Kidney capillary endothelial cell (primary cell): Measurements from ENCODE around the gene MSMO1.
"Not testable (repeated sequence)": the region's sequence is repeated elsewhere in the genome, so short reads cannot be mapped to it uniquely, and the experiment has no call there.

Experiments
- DNase-seq: peaks from one replicate; pipeline ENCODE4 v3.0.0-alpha.2; 2018; ENCODE audit warnings: low spot score

The MSMO1 gene

DNA sequence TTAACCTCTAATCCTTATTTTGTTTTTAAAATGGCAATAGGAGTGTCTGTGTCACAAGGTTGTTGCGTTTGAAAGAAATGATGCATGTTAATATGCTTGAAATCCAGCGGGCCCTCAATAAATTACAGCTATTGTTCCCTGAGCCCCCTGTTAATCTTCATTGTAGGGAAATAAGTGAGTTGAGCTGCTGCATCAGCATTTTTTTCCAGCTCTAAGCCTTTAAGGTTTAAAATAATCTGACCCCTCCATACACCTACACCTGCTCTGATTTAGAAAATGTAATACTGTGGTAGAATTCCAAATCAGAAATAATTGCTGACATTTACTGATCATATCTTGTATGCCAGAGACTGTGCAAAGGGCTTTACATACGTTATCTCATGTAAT, 2.6 kb upstream of the MSMO1 start:
- DNase-seq: no peak

DNA sequence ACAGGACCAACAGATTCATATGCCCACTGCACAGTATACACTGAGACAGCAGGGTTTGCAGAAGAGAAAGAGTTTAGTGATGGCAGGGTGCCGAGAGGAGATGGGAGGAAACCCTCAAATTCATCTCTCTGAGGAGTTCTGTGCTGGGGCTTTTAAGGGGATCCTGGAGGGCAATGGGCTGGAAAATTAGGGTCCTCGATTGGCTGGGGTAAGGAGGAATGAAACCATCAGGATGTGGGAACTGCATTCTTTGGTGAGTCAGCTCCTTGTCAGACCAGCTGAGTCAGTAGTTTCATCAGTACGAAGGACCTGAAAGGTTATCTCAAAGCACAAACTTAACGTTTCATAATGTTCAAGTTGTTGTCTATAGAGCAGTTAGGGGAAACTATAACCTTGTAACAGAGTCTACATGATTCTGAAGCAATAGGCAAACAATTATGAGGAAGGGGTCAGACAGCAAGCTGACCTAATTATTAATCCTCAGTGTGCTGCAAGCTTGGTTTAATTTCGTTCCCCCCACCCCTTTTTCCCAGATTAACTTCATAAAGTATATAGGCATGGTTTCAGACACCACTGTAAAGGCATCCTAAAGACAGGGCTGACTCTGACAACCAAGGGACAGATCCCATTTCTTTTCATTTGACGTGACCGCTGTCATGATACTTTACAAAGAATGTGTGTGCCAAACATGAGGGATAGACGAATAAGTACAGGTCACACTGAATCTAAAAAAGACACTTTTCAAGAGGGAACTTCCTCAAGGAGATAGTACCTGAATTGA, 1.5 kb upstream of the MSMO1 start:
- peak; percentile 57 for DNase-seq

DNA sequence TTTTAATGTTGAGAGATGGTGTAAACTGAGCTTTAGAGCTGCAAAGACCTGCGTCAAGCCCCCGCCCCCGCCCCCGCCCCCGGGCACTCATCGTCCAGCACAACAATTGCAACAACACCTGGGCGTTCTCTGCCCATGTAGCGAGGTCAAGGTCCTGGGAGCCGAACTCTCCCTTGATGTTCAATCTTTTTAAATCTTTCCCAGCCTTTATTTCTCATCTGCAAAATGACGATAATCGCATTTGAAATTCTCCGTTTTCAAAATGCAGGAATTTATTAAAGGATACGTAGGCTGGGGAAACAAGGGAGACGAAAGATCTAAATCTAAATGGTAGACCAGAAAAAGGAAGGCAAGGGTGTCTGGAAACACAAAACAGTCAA, 648 bp upstream of the MSMO1 start:
- DNase-seq: no peak

DNA sequence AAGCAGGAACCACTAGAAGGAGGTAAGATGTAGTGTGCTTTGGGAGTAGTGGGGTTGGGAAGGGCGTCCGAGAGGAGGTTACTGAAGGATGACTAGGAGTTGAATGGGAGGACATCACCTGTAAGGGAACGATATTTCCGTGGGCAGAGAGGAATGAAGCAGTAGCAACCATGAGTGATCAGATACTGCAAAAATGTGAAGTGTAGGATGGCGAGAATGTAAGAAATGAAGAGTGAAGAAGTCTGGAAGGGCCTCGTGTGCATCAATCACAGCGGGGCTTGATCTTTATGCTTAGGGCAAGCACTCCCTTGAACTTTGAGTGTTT, 594 bp downstream of the MSMO1 start:
- no peak for DNase-seq

DNA sequence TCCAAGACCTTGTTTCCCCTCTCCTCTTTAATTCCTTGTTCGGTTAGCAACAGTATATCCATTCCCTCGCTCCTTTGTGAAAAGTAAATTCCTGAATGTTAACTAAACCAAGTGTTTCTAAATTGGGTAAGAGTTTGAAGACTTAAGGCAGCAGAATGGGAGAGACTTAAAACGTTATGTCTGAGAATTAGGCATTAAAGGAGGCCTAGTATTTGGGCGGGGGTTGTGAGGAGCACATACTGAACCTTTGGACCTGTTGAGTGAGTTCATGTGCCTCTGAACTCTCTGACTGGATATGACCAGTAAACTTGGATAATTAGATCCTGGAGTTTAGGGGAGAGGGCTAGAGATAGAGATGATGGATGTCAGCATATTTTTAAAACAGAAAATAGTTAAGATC, 1.2 kb downstream of the MSMO1 start:
- DNase-seq: no peak

DNA sequence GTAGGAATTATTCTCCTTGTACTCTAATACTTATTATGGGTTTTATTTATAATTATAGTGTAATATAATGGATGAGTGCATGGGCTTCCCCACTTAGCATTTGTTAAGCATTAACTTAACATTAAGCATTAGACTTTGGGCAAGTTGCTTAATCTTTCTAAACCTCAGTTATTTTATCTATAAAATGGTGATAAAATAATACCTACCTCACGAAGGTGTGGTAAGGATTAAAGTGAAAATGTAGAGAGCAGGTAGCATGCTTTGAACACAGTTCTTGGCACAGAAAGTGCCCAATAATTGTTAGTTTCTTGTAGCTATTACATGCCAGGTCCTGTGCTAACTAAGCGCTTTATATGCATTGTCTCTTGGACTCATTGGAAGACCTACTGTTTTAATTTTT, 2.6 kb downstream of the MSMO1 start:
- DNase-seq: no peak

DNA sequence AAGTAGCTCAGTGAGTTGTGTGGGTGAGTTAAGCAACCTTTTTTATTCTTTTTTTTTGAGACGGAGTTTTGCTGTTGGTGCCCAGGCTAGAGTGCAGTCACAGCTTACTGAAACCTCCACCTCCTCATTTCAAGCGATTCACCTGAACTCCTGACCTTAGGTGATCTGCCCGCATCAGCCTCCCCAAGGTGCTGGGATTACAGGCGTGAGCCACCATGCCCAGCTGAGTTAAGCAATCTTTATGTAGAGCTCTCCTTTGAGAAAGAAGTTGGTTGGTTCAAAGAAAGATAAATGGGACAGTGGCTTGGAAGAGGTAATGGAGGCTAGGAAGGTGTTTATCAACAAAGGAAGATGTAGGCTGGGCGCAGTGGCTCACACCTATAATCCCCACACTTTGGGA, 3.2 kb downstream of the MSMO1 start:
- no peak for DNase-seq

DNA sequence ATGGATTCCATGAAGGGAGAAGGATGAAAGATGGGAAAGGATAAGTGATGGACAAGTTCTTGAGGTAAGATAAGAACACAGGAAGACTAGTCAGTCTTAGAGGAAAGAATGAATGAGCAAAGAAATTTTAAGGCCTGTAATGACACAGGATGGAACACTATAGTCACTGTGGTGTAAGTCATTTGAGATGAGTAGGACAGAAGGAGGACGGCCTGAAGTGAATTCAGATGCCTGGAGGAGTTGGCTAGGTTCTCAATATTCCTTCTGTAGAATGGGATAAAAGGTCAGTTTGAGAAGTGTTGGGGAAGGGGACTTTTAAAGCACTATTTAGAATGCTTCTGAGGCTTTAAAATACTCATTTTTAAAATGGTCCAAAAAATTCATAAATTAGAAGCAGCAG, 3.9 kb downstream of the MSMO1 start:
- DNase-seq: no peak

DNA sequence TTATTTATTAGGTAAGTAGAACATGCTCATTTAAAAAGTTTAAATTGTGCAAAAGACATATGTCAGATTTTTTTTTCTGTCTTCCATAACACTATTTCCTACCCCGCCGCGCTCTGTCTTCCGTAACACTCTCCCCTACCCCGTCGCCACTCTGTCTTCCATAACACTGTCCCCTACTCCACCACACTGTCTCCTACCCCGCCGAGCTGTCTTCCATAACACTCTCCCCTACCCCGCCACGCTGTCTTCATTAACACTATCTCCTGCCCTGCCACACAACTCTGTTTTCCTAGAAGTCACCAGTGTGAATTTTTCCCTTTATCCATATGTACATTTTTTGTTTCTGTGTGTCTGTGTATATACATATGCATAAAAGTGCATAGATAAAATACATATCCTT, 4.4 kb downstream of the MSMO1 start:
- DNase-seq: no peak

DNA sequence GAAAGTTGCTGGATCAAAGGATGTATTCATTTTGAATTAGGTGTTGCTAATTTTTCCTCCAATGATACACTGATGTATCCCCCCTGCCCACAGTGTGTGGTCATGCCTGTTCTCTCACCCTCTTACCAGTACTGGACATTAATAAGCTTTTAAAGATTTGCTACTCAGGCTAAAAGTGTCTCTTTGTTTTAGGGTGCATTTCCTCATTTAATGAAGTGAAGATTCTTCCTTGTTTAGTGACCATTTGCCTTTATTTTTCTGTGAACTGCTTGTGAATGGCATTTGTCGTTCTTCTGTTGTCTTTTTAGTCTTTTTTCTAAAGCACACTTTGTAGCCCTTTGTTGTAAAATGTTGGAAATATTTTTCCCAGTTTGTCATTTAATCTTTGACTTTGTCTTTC, 5.0 kb downstream of the MSMO1 start:
- no peak for DNase-seq

DNA sequence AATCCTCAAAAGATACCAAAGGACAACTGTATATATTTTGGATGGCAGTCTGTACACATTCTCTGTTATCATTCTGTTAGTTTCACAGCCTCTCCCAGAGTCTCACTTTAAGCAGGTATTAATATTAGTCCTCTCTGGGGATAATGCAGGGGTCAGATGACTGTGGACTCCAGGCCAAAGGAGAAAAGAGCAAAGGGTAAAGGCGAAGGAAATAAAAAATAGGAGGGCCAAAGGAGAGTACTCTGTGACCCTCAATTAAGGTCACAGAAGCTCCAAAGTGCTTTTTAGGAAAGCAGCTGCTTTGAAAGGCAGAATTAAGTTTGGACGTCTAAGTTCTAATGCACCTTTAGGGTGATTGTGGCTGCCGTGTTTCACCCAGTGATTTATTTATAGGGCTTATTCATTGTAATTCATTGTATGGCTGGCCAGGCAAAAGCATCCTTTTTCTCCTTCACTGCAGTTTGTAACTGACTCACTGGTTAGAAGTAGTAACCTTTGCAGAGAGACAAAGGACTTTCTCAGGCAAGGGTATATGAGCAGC, 7.8 kb downstream of the MSMO1 start:
- no peak for DNase-seq

DNA sequence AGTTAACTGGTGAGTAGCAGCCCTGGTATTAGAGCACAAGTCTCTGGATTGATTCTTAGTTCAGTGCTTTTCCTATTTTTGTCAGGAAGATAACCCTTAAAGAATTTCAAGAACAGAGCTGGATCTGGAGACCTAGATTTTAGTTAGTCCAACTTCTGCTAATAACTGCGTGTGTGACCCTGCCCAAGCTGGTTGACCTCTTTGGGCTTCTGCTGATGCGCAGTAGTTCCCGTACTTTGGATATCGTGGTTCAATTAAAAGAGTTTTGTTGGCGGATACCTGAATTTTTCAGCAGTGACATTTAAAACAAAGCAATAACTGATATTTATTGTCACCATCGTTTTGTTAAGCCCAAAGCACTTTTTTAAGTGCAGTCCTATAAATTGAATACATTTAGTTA, 9.3 kb downstream of the MSMO1 start:
- no peak for DNase-seq

DNA sequence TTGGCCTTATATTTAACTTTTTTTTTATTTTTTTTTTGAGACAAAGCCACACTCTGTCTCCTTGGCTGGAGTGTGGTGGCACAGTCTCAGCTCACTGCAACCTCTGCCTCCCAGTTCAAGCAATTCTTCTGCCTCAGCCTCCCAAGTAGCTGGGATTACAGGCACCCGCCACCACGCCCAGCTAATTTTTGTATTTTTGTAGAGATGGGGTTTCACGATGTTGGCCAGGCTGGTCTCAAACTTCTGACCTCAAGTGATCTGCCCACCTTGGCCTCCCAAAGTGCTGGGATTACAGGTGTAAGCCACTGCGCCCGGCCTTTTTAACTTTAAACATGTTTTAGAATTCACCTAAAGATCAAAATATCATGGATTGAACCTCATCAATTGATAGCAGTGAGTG, 14.9 kb downstream of the MSMO1 start:
- not testable (repeated sequence) for DNase-seq

DNA sequence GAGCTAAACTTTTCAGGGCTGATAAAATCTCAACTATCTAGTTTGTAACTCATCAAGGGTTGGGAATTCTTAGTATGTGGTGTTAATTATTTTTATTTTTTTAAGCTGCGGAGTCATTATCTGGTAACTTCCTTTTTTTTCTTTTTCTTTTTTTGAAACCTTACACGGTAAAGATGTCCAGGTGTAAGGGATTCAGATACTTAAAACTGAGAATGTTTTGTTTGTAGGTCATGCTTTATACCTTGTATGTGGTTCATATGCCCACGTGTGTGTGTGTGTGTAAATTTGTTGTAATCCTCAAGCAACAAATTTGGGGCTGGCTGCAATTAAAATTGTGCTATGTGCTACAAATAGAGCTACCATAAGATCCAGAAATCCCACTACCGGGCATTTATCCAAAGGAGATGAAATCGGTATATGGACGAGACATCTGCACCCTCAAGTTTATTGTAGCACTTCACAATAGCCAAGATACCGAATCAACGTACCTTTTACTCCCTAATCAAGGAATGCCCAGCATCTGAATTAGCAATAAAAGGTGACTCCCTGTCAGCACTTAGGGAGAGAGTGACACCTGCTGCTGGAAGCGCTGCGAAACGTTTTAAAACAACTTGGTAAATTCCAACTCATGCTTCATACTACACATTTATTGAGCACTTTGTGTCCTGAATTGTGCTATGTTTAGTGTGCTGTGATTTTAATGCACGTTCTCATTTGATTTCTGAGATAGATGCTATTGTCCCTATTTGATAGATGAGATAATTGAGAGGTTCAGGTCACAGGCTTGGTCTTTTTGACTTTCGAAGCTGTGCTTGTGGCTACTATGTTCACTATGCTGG, 16.1 kb downstream of the MSMO1 start:
- DNase-seq: no peak

DNA sequence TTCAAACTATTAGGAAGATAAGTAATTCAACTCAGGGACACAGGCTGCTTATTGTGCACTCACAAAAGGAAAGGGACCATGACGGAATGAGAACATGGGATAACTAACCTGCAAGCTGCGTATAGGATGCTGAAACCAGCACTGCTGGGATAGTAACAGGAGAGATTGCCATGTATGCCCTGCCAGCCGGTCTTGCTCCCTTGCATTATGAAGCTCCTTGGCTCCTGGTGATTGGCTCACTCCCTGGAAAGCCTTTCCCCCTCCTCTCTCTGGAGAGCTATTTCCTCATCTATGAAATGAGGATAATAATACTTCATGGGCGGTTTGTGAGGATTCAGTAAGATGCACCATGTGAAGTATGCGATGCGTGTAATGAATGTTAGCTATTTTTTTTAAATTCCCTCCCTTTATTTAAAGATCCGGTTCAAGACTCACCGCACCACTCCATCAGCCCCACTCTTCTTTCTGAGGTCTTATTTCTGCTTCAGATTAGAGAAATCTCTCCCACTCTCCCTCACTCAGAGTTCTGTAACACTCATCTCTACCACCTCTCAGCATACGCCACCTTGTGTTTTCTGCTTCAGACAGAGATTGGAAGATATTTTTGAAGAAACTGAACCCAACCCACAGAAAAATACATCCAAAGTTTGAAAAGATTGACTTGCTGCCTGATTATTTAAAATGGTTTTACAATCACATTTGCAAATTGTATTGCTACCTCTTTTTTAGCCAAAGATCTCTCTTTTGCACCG, 18.4 kb downstream of the MSMO1 start:
- no peak for DNase-seq

DNA sequence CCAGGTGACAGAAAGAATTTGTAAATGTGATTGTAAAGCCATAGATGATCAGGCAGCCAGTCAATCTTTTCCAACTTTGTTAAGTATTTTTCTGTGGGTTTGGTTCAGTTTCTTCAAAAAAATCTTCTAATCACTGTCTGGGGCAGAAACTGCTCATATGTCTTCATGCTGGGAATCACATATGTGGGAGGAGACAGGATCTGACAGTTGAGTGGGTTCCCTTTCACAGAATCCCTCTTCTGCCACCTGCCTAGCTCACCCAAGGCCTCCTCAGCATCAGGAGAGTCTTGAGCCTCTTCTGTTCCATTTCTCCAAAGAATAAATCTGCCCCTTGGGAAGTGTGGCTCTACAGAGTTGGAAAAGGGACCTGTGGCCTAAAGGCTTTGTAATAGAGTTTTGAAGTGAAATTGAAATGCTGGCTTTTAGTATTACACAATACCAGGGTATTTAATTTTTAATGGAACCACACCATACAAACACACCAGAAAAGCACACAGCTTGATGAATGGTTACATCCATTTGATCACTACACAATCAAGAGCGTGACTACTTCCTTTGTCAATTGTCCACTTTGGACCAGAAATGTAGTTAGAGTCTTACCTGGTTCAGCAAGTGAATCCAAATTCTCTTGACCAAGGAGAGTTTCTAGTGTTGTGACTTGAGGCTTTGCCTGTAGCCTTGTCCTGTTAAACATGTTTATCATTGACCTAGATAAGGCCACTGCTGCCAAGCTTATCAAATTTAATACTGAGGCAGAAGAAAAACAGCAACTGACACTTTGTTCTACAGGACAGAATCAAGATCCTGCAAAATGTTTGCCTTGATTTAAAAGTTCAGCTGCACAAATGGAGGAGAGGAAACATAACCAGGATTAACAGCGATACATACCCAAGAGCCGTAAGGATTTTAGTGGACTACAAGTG, 20.4 kb downstream of the MSMO1 start:
- no peak for DNase-seq

DNA sequence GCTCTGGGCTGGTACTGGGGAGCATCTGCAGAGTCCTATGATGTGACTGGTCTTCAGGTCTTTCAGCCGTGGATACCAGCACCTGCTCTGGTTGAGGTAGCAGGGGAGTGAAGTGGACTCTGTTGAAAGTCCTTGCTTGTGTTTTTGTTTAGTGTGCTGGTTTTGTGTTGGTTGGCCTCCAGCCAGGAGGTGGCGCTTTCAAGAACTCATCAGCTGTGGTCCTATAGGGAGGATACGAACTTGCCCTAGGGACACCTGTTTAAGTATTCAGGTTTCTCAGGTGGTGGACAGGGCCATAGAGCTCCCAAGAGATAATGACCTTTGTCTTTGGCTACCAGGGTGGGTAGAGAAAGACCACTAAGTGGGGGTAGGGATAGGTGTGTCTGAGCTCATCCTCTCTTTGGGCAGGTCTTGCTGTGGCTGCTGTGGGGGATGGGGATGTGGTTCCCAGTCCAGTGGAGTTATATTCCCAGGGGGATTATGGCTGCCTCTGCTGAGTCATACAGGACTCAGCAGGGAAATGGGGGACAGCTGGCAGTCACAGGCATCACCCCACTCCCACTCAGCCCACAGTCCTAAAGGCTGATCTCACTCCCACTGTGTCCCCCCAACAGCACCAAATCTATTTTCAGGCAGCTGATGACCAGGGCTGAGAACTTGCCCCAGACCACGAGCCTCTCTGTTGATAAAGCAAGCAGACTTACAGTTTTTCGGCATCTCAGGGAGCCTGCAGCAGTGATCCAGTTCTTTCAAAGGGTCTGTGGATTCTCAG, 24.1 kb downstream of the MSMO1 start:
- DNase-seq: no peak

DNA sequence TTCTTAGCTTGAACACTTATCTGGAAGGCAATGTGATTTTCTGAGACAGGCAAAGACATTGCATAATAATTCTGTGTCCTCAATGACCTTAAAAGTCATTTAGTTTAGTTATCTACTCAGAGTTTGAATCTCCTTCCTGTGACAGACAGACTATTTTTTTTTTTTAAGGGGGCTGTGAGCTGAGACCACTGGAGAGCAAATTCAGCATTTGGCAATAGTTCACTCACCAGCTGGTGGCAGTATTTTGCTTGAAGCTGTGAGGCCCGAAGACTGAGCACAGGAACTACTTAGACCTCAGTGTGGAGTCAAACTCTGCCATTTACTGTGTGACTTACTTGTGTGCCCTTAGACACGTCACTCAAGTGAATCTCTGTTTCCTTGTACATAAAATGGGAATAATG, 28.4 kb downstream of the MSMO1 start:
- DNase-seq: no peak

DNA sequence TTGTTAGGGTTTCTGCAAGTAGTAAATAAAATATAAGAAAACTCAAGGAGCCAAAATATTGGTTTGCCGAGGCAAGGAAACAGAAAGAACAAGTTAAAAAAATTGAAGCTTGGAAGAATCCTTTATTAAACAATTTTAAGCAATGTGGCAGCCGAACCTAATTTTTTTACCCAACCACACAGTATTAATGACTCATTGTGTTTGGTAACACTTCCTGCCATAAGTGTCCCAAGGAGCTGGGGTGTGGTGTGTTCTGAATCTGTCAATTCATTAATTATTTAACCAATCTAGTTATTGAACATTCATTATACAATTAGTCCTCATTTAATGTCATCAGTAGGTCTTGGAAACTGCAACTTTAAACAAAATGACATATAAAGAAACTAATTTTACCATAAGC, 32.0 kb downstream of the MSMO1 start:
- DNase-seq: no peak

DNA sequence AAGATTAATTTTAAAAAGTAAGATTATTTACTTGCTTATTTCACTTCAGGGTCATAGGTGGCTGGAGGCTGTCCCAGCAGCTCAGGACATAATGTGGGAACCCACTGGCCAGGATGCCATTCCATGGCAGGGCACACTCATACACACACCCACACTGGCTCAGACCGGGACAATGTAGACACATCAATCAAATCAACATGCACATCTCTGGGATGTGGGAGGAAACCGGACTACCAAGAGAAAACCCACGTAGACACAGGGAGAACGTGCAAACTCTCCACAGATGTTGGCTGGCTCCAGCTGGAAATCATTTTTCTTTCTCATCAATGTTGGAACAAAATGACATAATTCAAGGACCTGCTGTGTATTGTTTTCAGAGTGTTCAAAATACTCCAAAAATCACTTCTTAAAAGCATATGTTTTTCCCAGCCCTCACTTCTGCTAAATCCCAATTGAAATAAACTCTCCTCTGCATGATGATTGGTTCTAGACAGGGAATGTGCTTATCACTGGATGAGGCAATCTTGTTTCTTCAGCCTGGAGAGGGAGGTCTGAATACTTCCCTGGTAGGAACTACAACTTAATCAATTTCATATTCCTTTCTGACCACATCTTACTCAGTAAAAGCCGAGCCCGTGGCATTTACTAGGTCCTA, 32.7 kb downstream of the MSMO1 start:
- no peak for DNase-seq
